ENCODE data around the gene ASGR2. TPM values are rescaled to one million over a fixed set of nuclear protein-coding genes. Genes with fewer than 3 reads are reported as not detected.

The ASGR2 gene
- total RNA-seq, 2 donors from 2014 or later = 0.45 to 0.49 TPM

GRCh38 chr17:7109461-7110322 is 4.9 kb downstream of the ASGR2 start:
- no peak overlapping the region for H3K4me3 ChIP-seq
- H3K4me1 ChIP-seq = no peaks in the 10 kb centered on the region
- no peaks in the 10 kb centered on the region for H3K9me3 ChIP-seq
- intact Hi-C loops (cut with DNase I) = no loop called here
- H3K36me3 ChIP-seq = no peaks in the 10 kb centered on the region
- no peak for DNase-seq
- H3K27me3 ChIP-seq = no peaks in the 10 kb centered on the region
- TF ChIP-seq, protein P1, sequence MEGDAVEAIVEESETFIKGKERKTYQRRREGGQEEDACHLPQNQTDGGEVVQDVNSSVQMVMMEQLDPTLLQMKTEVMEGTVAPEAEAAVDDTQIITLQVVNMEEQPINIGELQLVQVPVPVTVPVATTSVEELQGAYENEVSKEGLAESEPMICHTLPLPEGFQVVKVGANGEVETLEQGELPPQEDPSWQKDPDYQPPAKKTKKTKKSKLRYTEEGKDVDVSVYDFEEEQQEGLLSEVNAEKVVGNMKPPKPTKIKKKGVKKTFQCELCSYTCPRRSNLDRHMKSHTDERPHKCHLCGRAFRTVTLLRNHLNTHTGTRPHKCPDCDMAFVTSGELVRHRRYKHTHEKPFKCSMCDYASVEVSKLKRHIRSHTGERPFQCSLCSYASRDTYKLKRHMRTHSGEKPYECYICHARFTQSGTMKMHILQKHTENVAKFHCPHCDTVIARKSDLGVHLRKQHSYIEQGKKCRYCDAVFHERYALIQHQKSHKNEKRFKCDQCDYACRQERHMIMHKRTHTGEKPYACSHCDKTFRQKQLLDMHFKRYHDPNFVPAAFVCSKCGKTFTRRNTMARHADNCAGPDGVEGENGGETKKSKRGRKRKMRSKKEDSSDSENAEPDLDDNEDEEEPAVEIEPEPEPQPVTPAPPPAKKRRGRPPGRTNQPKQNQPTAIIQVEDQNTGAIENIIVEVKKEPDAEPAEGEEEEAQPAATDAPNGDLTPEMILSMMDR (IDR thresholded peaks at IDR 0.05) = no peak
- no peak overlapping the region for H3K9ac ChIP-seq (ENCODE audit: low read depth in 2 of 2, low read length in 2 of 2)
- no peak overlapping the region for H3K27ac ChIP-seq

- no peaks in the 10 kb centered on the region for H3K9me3 ChIP-seq
- intact Hi-C loops (cut with DNase I) = no loop called here
- no peak for DNase-seq
- H3K4me1 ChIP-seq = no peaks in the 10 kb centered on the region
- no peak overlapping the region for H3K4me3 ChIP-seq
- H3K36me3 ChIP-seq = no peaks in the 10 kb centered on the region
- H3K27ac ChIP-seq = no peak overlapping the region
- no peaks in the 10 kb centered on the region for H3K27me3 ChIP-seq
- no peak overlapping the region for H3K9ac ChIP-seq (ENCODE audit: low read depth in 2 of 2, low read length in 2 of 2)
- TF ChIP-seq, protein P1 (IDR thresholded peaks at IDR 0.05) = no peak
These were observed 5.6 kb downstream of the ASGR2 start for GRCh38 chr17:7108981-7109380.

DNA sequence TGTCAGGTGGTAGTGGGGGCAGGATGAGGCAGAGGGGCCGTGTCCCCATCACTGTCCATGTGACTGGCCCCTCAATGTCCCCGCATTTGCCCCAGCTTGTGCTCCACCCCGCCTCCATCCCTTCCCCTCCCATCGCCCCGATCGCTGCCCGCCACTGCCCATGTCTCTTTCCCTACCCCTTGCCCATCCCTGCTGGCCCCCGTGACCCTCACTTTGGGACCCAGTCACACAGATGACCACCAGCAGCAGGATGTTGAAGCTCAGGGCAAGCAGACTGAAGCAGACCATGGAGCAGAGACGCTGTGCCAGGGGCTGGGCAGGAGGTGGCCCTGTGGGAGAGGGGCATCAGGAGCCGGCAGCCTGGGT is 6.1 kb downstream of the ASGR2 start:
- no peaks in the 10 kb centered on the region for H3K4me1 ChIP-seq
- no peak overlapping the region for H3K9ac ChIP-seq (ENCODE audit: low read depth in 2 of 2, low read length in 2 of 2)
- no peaks in the 10 kb centered on the region for H3K27me3 ChIP-seq
- intact Hi-C loops (cut with DNase I) = no loop called here
- no peaks in the 10 kb centered on the region for H3K36me3 ChIP-seq
- no peak for DNase-seq
- H3K4me3 ChIP-seq = no peak overlapping the region
- TF ChIP-seq, protein P1 (IDR thresholded peaks at IDR 0.05) = no peak
- H3K9me3 ChIP-seq = no peaks in the 10 kb centered on the region
- H3K27ac ChIP-seq = no peak overlapping the region

- no peak overlapping the region for H3K27ac ChIP-seq
- DNase-seq = no peak
- TF ChIP-seq, protein P1 (IDR thresholded peaks at IDR 0.05) = no peak
- intact Hi-C loops (cut with DNase I) = no loop called here
- no peaks in the 10 kb centered on the region for H3K9me3 ChIP-seq
- no peaks in the 10 kb centered on the region for H3K27me3 ChIP-seq
- H3K36me3 ChIP-seq = no peaks in the 10 kb centered on the region
- no peak overlapping the region for H3K9ac ChIP-seq (ENCODE audit: low read depth in 2 of 2, low read length in 2 of 2)
- no peak overlapping the region for H3K4me3 ChIP-seq
- H3K4me1 ChIP-seq = no peaks in the 10 kb centered on the region
These were observed 6.6 kb downstream of the ASGR2 start for GRCh38 chr17:7107795-7108559.

DNA sequence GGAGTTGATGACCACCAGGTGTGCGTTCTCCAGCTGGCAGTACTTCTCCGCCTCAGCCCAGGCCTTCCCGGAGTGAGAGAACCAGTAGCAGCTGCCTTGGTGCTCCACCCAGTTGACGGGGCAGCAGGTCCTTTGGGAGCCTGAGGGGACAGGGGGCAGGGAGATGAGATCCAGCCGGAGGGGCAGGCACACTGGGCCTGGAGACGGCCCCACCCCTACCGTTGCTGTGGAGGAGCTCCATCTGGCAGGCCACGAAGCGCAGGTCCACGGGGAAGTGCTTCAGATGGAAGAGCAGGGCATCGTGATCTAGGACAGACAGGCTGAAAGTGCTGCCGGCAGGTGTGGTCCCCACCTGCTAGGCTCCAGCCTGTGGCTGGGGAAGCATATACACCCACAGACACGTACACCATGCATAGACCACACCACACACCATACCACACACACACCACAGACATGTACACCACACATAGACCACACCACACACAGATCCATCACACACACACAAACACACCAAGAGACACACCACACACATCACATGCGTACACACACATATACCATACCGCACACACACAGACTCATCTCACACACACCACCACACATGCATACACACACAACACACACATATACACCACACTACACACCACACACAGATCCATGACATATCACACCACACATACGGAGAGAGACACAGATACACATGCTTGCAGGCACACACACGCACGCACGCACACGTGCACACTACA is 7.4 kb downstream of the ASGR2 start:
- Histone ChIP-seq H3K4me1 (no peaks in the 10 kb centered on the region), H3K9ac (ENCODE audit: low read depth in 2 of 2, low read length in 2 of 2) (no peak overlapping the region), H3K27me3 (no peaks in the 10 kb centered on the region), H3K27ac (no peak overlapping the region), H3K4me3 (no peak overlapping the region), H3K36me3 (no peaks in the 10 kb centered on the region), H3K9me3 (no peaks in the 10 kb centered on the region)
- intact Hi-C loops (cut with DNase I) = no loop called here
- DNase-seq = no peak
- TF ChIP-seq, protein P1 (IDR thresholded peaks at IDR 0.05) = no peak

Measured in colonic mucosa (tissue), 4 donors.